Ovary (tissue), 9 donors: Measurements from ENCODE around the gene DBH. TPM values are rescaled to one million over a fixed set of nuclear protein-coding genes. Genes with fewer than 3 reads are reported as not detected.

Source experiments
- DNase-seq, 5 donors: peaks; one replicate each; pipeline ENCODE4 v3.0.0-alpha.2; 2019 to 2020
- H3K27ac ChIP-seq, 2 donors: fragments of 200-600 bp; one replicate each; pipeline versions ENCODE4 v1.5.1 to v1.8.0; 2019 to 2022
- H3K27me3 ChIP-seq: fragments of 200-600 bp; one replicate; pipeline ENCODE4 v1.8.0; 2022
- H3K36me3 ChIP-seq: fragments of 200-600 bp; sonication (generic); one replicate; pipeline ENCODE4 v1.5.1; 2019
- H3K4me1 ChIP-seq: one replicate; pipeline ENCODE4 v1.8.1; 2013; ENCODE audit warnings: mild to moderate bottlenecking, moderate library complexity; ENCODE audit not compliant: insufficient read depth
- H3K4me3 ChIP-seq: fragments of 200-600 bp; sonication (generic); one replicate; pipeline ENCODE4 v1.5.1; 2017
- H3K9me3 ChIP-seq, 2 donors: fragments of 200-600 bp in 1 of 2; sonication (generic) in 1 of 2; one replicate each; pipeline versions ENCODE4 v1.5.1 to v1.8.1; 2013 to 2019; ENCODE audit warnings: mild to moderate bottlenecking in 1 of 2, moderate library complexity in 1 of 2
- EP300 ChIP-seq: sonication (generic); formaldehyde crosslinking; IDR thresholded peaks from one replicate; pipeline ENCODE4 v1.6.1; 2017; ENCODE audit warnings: antibody characterized with exemption
- POLR2A ChIP-seq: fragments of 450-650 bp; IDR thresholded peaks from one replicate; pipeline ENCODE4 v1.6.1; 2017; ENCODE audit warnings: antibody characterized with exemption, mild to moderate bottlenecking, moderate library complexity
- WGBS, 3 donors: extraction: QIAGEN DNeasy Blood & Tissue Kit in 1 of 3; methylation state at CpG; one replicate each; pipeline versions ENCODE4 v1.1.5 to v1.1.7; 2013 to 2017; 5-methylcytosine and 5-hydroxymethylcytosine counted together
- intact Hi-C, 4 donors: fragments of 100-400 bp; cut with DNase I; formaldehyde crosslinking; loops; one replicate each; pipeline versions ENCODE4 v1.11.0 to v1.15.1; 2022 to 2023
- polyA plus RNA-seq, 2 donors: library from polyadenylated mRNA; stranded (reverse); fragments of 200-250 nt in 1 of 2; fragments of 350-450 nt in 1 of 2; fragmentation: Illumina TruSeq in 1 of 2; extraction: RNeasy Lipid Tissue Mini Kit (QIAGEN cat#74804) in 1 of 2; gene quantifications; one replicate each; pipeline ENCODE4 v1.2.3, GENCODE V29; 2013 to 2014
- total RNA-seq, 7 donors: library from RNA; depleted of rRNA in 2 of 7; stranded (reverse); fragments of >200 nt in 2 of 7; fragmentation: NEBNext Ultra II Directional in 3 of 7; extraction: Animal tissue kit (Norgen Biotek cat#: 25700) in 3 of 7; gene quantifications; one replicate each; pipeline versions ENCODE4 v1.1.0 to v1.2.4, GENCODE V29; 2016 to 2023
- TF ChIP-seq, protein P1 (sequence below), 3 donors: fragments of 450-650 bp in 2 of 3; fragments of 200-600 bp in 1 of 3; IDR thresholded peaks; one replicate each; pipeline versions ENCODE4 v1.5.1 to v1.8.0; 2016 to 2022; ENCODE audit warnings: antibody characterized with exemption in 3 of 3, mild to moderate bottlenecking in 1 of 3
- donor health status: DM: no; HTN: no; CAD: no; lungs with moderate emphysema.
- donor health status: DM: no; HTN: no; CAD: no.
- donor health status: Bipolar disorder and iron deficiency.
- donor health status: DM: yes; HTN: yes; CAD: no.
- donor health status: DM: no; HTN: no; CAD: no.
- donor health status: DM: yes; HTN: yes; CAD: no.

Gene DBH
- total and polyA plus RNA-seq, 9 donors = 0.28 TPM; not detected in 8

DNA sequence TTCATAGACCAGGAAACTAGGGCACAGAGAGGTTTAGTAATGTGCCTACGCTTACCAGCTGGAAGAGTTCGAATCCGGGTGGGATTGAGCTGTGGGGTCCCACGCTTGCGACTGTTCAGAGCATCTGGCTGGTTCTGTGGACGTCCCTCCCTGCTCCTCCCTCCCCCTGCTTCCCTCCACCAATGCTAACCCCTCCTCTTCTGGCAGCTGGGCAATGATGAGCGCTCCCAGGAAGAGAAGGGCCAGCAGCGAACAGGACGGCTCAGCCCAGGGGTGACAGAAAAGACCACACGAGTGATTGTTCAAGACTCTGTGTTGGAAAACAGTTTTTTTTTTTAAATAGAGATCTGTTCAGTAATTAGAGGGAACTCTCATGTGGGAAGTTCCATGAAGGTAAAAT, 33.9 kb upstream of the DBH start:
- no peak overlapping the region for H3K4me3 ChIP-seq
- no peaks in the 10 kb centered on the region for H3K9me3 ChIP-seq
- DNase-seq = no peak
- intact Hi-C loops = no loop called here
- TF ChIP-seq POLR2A = no peak
- no peak for TF ChIP-seq EP300
- TF ChIP-seq, protein P1, sequence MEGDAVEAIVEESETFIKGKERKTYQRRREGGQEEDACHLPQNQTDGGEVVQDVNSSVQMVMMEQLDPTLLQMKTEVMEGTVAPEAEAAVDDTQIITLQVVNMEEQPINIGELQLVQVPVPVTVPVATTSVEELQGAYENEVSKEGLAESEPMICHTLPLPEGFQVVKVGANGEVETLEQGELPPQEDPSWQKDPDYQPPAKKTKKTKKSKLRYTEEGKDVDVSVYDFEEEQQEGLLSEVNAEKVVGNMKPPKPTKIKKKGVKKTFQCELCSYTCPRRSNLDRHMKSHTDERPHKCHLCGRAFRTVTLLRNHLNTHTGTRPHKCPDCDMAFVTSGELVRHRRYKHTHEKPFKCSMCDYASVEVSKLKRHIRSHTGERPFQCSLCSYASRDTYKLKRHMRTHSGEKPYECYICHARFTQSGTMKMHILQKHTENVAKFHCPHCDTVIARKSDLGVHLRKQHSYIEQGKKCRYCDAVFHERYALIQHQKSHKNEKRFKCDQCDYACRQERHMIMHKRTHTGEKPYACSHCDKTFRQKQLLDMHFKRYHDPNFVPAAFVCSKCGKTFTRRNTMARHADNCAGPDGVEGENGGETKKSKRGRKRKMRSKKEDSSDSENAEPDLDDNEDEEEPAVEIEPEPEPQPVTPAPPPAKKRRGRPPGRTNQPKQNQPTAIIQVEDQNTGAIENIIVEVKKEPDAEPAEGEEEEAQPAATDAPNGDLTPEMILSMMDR (IDR thresholded peaks at IDR 0.05) = no peak
- no peaks in the 10 kb centered on the region for H3K36me3 ChIP-seq
- no peaks in the 10 kb centered on the region for H3K4me1 ChIP-seq
- WGBS, 3 donors = 62 to 66% (median 63%) methylated on average over 10 of the region's 10 CpGs
- no peak overlapping the region for H3K27ac ChIP-seq
- no peaks in the 10 kb centered on the region for H3K27me3 ChIP-seq

GRCh38 chr9:133603135-133603927, 32.8 kb upstream of the DBH start:
- 37 to 50% (median 44%) methylated on average over 14 of the region's 14 CpGs for WGBS, 3 donors
- no peaks in the 10 kb centered on the region for H3K36me3 ChIP-seq
- TF ChIP-seq EP300 = no peak
- TF ChIP-seq, protein P1 (IDR thresholded peaks at IDR 0.05) = no peak
- TF ChIP-seq POLR2A = no peak
- DNase-seq = no peak
- H3K4me3 ChIP-seq = no peak overlapping the region
- H3K27ac ChIP-seq = no peak overlapping the region
- H3K9me3 ChIP-seq = no peaks in the 10 kb centered on the region
- intact Hi-C loops = no loop called here
- no peaks in the 10 kb centered on the region for H3K27me3 ChIP-seq
- no peaks in the 10 kb centered on the region for H3K4me1 ChIP-seq

- no peaks in the 10 kb centered on the region for H3K27me3 ChIP-seq
- no peak overlapping the region for H3K27ac ChIP-seq
- H3K36me3 ChIP-seq = no peaks in the 10 kb centered on the region
- WGBS, 3 donors = 43 to 52% (median 51%) methylated on average over 5 of the region's 5 CpGs
- no peak for DNase-seq
- H3K4me3 ChIP-seq = no peak overlapping the region
- intact Hi-C loops = no loop called here
- peaks cover 5% of the 10 kb centered on the region for H3K4me1 ChIP-seq
- TF ChIP-seq, protein P1 (IDR thresholded peaks at IDR 0.05) = no peak
- TF ChIP-seq EP300 (no peak), POLR2A (no peak)
- no peaks in the 10 kb centered on the region for H3K9me3 ChIP-seq
These were observed 31.9 kb upstream of the DBH start for GRCh38 chr9:133604214-133604613.

DNA sequence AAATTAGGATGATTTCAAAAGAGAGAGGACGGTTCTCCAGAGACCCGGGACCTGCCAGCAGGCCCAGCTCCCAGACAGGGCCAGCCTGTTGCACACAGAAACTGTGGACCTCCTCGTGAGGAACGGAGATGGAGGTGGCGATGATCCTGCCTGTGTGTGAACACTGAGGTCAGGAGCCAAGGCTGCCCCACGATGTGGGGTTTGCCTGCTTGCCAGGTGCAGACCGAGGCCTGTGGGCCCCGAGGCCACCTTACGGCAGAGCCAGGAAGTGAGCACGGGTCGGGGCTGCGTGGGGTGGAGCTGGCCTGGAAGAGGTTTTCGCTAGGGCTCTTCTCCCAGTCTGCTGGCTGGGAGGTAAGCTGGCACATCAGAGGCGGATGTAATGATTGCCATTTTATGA, 31.3 kb upstream of the DBH start:
- DNase-seq = no peak
- Histone ChIP-seq H3K36me3 (no peaks in the 10 kb centered on the region), H3K27ac (no peak overlapping the region), H3K27me3 (no peaks in the 10 kb centered on the region), H3K4me3 (no peak overlapping the region), H3K9me3 (no peaks in the 10 kb centered on the region), H3K4me1 (peaks cover 5% of the 10 kb centered on the region)
- WGBS, 3 donors = 39 to 57% (median 46%) methylated on average over 14 of the region's 14 CpGs
- TF ChIP-seq, protein P1 (IDR thresholded peaks at IDR 0.05) = no peak
- no peak for TF ChIP-seq EP300
- no peak for TF ChIP-seq POLR2A
- intact Hi-C loops = no loop called here
